K562 (cell line): ENCODE results near the gene SLC9C2. TPM values are rescaled to one million over a fixed set of nuclear protein-coding genes. Genes with fewer than 3 reads are reported as not detected.

Experiments used
- AFF1 ChIP-seq, 2 experiments: fragments of 450-650 bp; IDR thresholded peaks; 2 replicates each; pipeline ENCODE4 v1.6.1; 2018; ENCODE audit warnings: mild to moderate bottlenecking in 2 of 2, low read depth in 1 of 2; ENCODE audit not compliant: partially characterized antibody in 2 of 2
- CTCF ChIP-seq, 3 experiments: IDR thresholded peaks in 2 of 3; conservative IDR thresholded peaks in 1 of 3; 2 replicates each; pipeline ENCODE4 v1.5.1; 2011 to 2012; ENCODE audit warnings: low read length in 3 of 3, mild to moderate bottlenecking in 3 of 3, control low read depth in 2 of 3, improper control_type of control experiment in 1 of 3, inconsistent platforms in 1 of 3, low read depth in 1 of 3, mixed read lengths in 1 of 3, moderate library complexity in 1 of 3; ENCODE audit not compliant: insufficient read depth in 2 of 3
- DNMT1 ChIP-seq: fragments of 450-650 bp; IDR thresholded peaks from 2 replicates; pipeline ENCODE4 v1.6.1; 2016; ENCODE audit warnings: antibody characterized with exemption, mild to moderate bottlenecking
- ESRRA ChIP-seq: fragments of 450-650 bp; IDR thresholded peaks from 2 replicates; pipeline ENCODE4 v1.6.1; 2014; ENCODE audit warnings: low read depth, mild to moderate bottlenecking, moderate library complexity, borderline replicate concordance
- PHF20 ChIP-seq: fragments of 450-650 bp; IDR thresholded peaks from 2 replicates; pipeline ENCODE4 v1.6.1; 2018; ENCODE audit not compliant: partially characterized antibody
- RAD21 ChIP-seq, 2 experiments: fragments of 250-450 bp in 1 of 2; fragments of 450-650 bp in 1 of 2; sonication (Bioruptor Pico) in 1 of 2; formaldehyde crosslinking in 1 of 2; IDR thresholded peaks in 1 of 2; conservative IDR thresholded peaks in 1 of 2; 2 replicates each; pipeline versions ENCODE4 v1.4.0 to v1.8.0; 2020 to 2022; ENCODE audit warnings: mild to moderate bottlenecking in 2 of 2, moderate library complexity in 1 of 2
- RBM17 ChIP-seq: fragments of 200-400 bp; formaldehyde crosslinking; IDR thresholded peaks from 2 replicates; pipeline ENCODE4 v1.6.1; 2017; ENCODE audit warnings: low read depth, mild to moderate bottlenecking, low read length, borderline replicate concordance
- SFPQ ChIP-seq: fragments of 200-400 bp; formaldehyde crosslinking; IDR thresholded peaks from 2 replicates; pipeline ENCODE4 v1.6.1; 2017; ENCODE audit warnings: mild to moderate bottlenecking, low read depth, low read length, moderate library complexity
- SMARCC2 ChIP-seq: fragments of 450-650 bp; IDR thresholded peaks from 2 replicates; pipeline ENCODE4 v1.6.1; 2017; ENCODE audit warnings: antibody characterized with exemption, moderate library complexity, mild to moderate bottlenecking, low read depth
- TEAD1 ChIP-seq, 2 experiments: fragments of 450-650 bp in 1 of 2; sonication (generic) in 1 of 2; formaldehyde crosslinking; IDR thresholded peaks; 2 replicates each; pipeline versions ENCODE4 v1.4.0 to v1.8.0; 2020 to 2022; ENCODE audit warnings: mild to moderate bottlenecking in 2 of 2, missing genetic modification reagents in 1 of 2
- TSC22D4 ChIP-seq: fragments of 450-650 bp; IDR thresholded peaks from 2 replicates; pipeline ENCODE4 v1.6.1; 2016; ENCODE audit warnings: missing genetic modification characterization, missing biosample characterization, control low read depth
- XRCC4 ChIP-seq: IDR thresholded peaks from one replicate; pipeline ENCODE4 v1.6.1; 2011; ENCODE audit not compliant: insufficient read depth, insufficient read length; ENCODE audit errors: extremely low read depth
- ZNF146 ChIP-seq: IDR thresholded peaks from one replicate; pipeline ENCODE4 v1.6.1; 2018; ENCODE audit warnings: missing compliant biosample characterization; ENCODE audit not compliant: unreplicated experiment
- ZNF830 ChIP-seq: fragments of 250-450 bp; sonication (Bioruptor Pico); IDR thresholded peaks from 2 replicates; pipeline ENCODE4 v1.5.0; 2021; ENCODE audit warnings: mild to moderate bottlenecking
- ZSCAN29 ChIP-seq: fragments of 450-650 bp; IDR thresholded peaks from 2 replicates; pipeline ENCODE4 v1.6.1; 2017
- polyA plus RNA-seq, 8 experiments: library from polyadenylated mRNA; depleted of rRNA in 4 of 8; stranded (reverse) in 5 of 8; unstranded in 3 of 8; fragments of >200 nt; fragmentation: Nextera tagmentation in 2 of 8; fragmentation: Illumina TruSeq in 1 of 8; extraction: Ambion mirVana in 2 of 8; extraction: Trizol in 1 of 8; gene quantifications; 2 replicates each; pipeline versions ENCODE4 v1.2.1 to v1.2.3, GENCODE V29; 2011 to 2014; ENCODE audit warnings: inconsistent platforms in 1 of 8, missing spikeins in 1 of 8
- total RNA-seq, 7 experiments: library from RNA; depleted of rRNA in 6 of 7; stranded (reverse); fragments of >200 nt in 6 of 7; fragmentation: Illumina TruSeq in 2 of 7; extraction: Trizol in 2 of 7; gene quantifications; 2 replicates each; pipeline versions ENCODE4 v1.2.1 to v1.2.3, GENCODE V29; 2011 to 2021; ENCODE audit warnings: low replicate concordance in 1 of 7

The SLC9C2 gene
- total and polyA plus RNA-seq, 9 of the 15 experiments (the other 6 are each of a cell fraction or from before 2014, with no cell fraction given), result 0.11 to 0.22 (median 0.15) TPM; not detected in 5

- no peak for TF ChIP-seq AFF1 (IDR thresholded peaks at IDR 0.05; ENCODE audit: low read depth in 1 of 2, partially characterized antibody in 2 of 2)
- no peak for TF ChIP-seq PHF20
- peak; percentile 36 to 50 (median 36); a peak in 3 of 6 replicates for TF ChIP-seq CTCF (IDR thresholded peaks at IDR 0.05 in 2 of 3, conservative IDR thresholded peaks at IDR 0.05 in 1 of 3; ENCODE audit: insufficient read depth in 2 of 3, low read depth in 1 of 3, low read length in 3 of 3)
- no peak for TF ChIP-seq SMARCC2
- no peak for TF ChIP-seq DNMT1
- TF ChIP-seq ZSCAN29, result no peak
- no peak for TF ChIP-seq RBM17
- TF ChIP-seq ZNF830 (CRISPR knock-in tag), result no peak
- TF ChIP-seq ZNF146, result peak; percentile 99
- no peak for TF ChIP-seq TSC22D4 (tag)
- no peak for TF ChIP-seq TEAD1 (CRISPR knock-in tag; IDR thresholded peaks at IDR 0.05)
- TF ChIP-seq SFPQ, result no peak
- peak; percentile 14 to 58; a peak in 2 of 4 replicates for TF ChIP-seq RAD21 (CRISPR knock-in tag; conservative IDR thresholded peaks at IDR 0.05 in 1 of 2, IDR thresholded peaks at IDR 0.05 in 1 of 2)
- TF ChIP-seq XRCC4, result no peak
- no peak for TF ChIP-seq ESRRA
These were observed 40.1 kb downstream of the SLC9C2 start (continued) for GRCh38 chr1:173562813-173563212.
